Common myeloid progenitor, CD34-positive (primary cell): ENCODE measurements around the gene IL1R2.
"Not testable (repeated sequence)": the region's sequence is repeated elsewhere in the genome, so short reads cannot be mapped to it uniquely, and the experiment has no call there.

Source experiments
- CTCF ChIA-PET: fragments of 350-600 bp; sonication (Branson Sonifier 250); formaldehyde crosslinking; loops from one replicate; lab custom pipeline; 2021; ENCODE audit warnings: antibody characterized with exemption; lab: Charles Lee
- POLR2A ChIA-PET: fragments of 350-600 bp; sonication (Branson Sonifier 250); formaldehyde crosslinking; loops from one replicate; lab custom pipeline; 2021; ENCODE audit warnings: antibody characterized with exemption; lab: Charles Lee
- DNase-seq, 3 donors: peaks; one replicate each; pipeline versions ENCODE4 v3.0.0 to v3.0.0-alpha.2; 2013
- H3K27ac ChIP-seq, 2 experiments: 1 replicate in 1 of 2; 2 replicates in 1 of 2; pipeline ENCODE4 v1.7.0; 2013; ENCODE audit warnings: inconsistent platforms in 2 of 2, low read length in 2 of 2, mild to moderate bottlenecking in 2 of 2, low read depth in 1 of 2, moderate library complexity in 1 of 2; ENCODE audit not compliant: severe bottlenecking in 2 of 2, insufficient read depth in 1 of 2, poor library complexity in 1 of 2
- H3K27me3 ChIP-seq, 5 experiments: replicated peaks in 2 of 5; 1 replicate in 3 of 5; 2 replicates in 2 of 5; pipeline versions ENCODE4 v1.6.1 to v1.7.0; 2013; ENCODE audit warnings: low read length in 4 of 5, mild to moderate bottlenecking in 2 of 5, moderate library complexity in 2 of 5, inconsistent platforms in 1 of 5; ENCODE audit not compliant: insufficient read depth in 5 of 5, control insufficient read depth in 4 of 5
- H3K36me3 ChIP-seq, 4 experiments: 1 replicate in 2 of 4; 2 replicates in 2 of 4; pipeline versions ENCODE4 v1.6.1 to v1.7.0; 2013; ENCODE audit warnings: low read length in 3 of 4, control low read depth in 1 of 4, mild to moderate bottlenecking in 1 of 4; ENCODE audit not compliant: control insufficient read depth in 4 of 4, insufficient read depth in 4 of 4
- H3K4me1 ChIP-seq, 4 experiments: 1 replicate in 3 of 4; 2 replicates in 1 of 4; pipeline versions ENCODE4 v1.6.1 to v1.7.1; 2013; ENCODE audit warnings: low read length in 3 of 4, mild to moderate bottlenecking in 3 of 4, control low read depth in 1 of 4, inconsistent platforms in 1 of 4, moderate library complexity in 1 of 4; ENCODE audit not compliant: control insufficient read depth in 4 of 4, insufficient read depth in 4 of 4; ENCODE audit errors: control extremely low read depth in 1 of 4
- H3K4me3 ChIP-seq, 7 experiments: 1 replicate in 4 of 7; 2 replicates in 3 of 7; pipeline versions ENCODE4 v1.5.1 to v1.7.0; 2013; ENCODE audit warnings: mild to moderate bottlenecking in 7 of 7, low read length in 6 of 7, moderate library complexity in 6 of 7, inconsistent platforms in 2 of 7, low read depth in 2 of 7, control low read depth in 1 of 7; ENCODE audit not compliant: insufficient read depth in 4 of 7, control insufficient read depth in 1 of 7; ENCODE audit errors: extremely low read depth in 1 of 7
- H3K9me3 ChIP-seq, 5 experiments: 1 replicate in 4 of 5; 2 replicates in 1 of 5; pipeline versions ENCODE4 v1.6.1 to v1.7.1; 2013; ENCODE audit warnings: low read length in 4 of 5, mild to moderate bottlenecking in 2 of 5, inconsistent platforms in 1 of 5, low read depth in 1 of 5, moderate library complexity in 1 of 5; ENCODE audit not compliant: control insufficient read depth in 4 of 5, insufficient read depth in 2 of 5; ENCODE audit errors: control extremely low read depth in 1 of 5
- WGBS: methylation state at CpG from one replicate; pipeline ENCODE4 v1.1.5; 2013; ENCODE audit not compliant: insufficient coverage; 5-methylcytosine and 5-hydroxymethylcytosine counted together

Gene IL1R2

GRCh38 chr2:102002228-102002627 lies 10.5 kb downstream of the IL1R2 start:
- Histone ChIP-seq H3K27me3 (no peaks in the 10 kb centered on the region), H3K4me1 (peaks cover 0 to 3% (median 1%) of the 10 kb centered on the region in 4 experiments), H3K27ac (no peak overlapping the region), H3K4me3 (no peak overlapping the region), H3K36me3 (no peaks in the 10 kb centered on the region), H3K9me3 (no peaks in the 10 kb centered on the region)
- ChIA-PET CTCF (no interaction called here), POLR2A (no interaction called here)
- DNase-seq, result no peak
- 92% methylated on average over 2 of the region's 3 CpGs for WGBS

- CTCF ChIA-PET, H3K4me3 ChIP-seq, H3K27me3 ChIP-seq, H3K4me1 ChIP-seq, H3K9me3 ChIP-seq, H3K36me3 ChIP-seq, DNase-seq, H3K27ac ChIP-seq, POLR2A ChIA-PET: not testable (repeated sequence)
- WGBS, result 100% methylated on average over 1 of the region's 3 CpGs
These were observed 11.1 kb downstream of the IL1R2 start for GRCh38 chr2:102002909-102003308.

GRCh38 chr2:102003696-102004095 lies 11.9 kb downstream of the IL1R2 start:
- ChIA-PET POLR2A (no interaction called here), CTCF (interaction anchor here (1.3 to 6.0 kb wide), 4 partner anchors 10 to 237 kb away, joined by 3 to 66 read pairs (median 4); no protein-coding TSS in a partner anchor)
- Histone ChIP-seq H3K9me3 (no peaks in the 10 kb centered on the region), H3K36me3 (no peaks in the 10 kb centered on the region), H3K4me3 (no peak overlapping the region), H3K27me3 (no peaks in the 10 kb centered on the region), H3K27ac (no peak overlapping the region), H3K4me1 (peaks cover 0 to 3% (median 1%) of the 10 kb centered on the region in 4 experiments)
- no peak for DNase-seq
- 100% methylated on average over 2 of the region's 3 CpGs for WGBS

GRCh38 chr2:102004581-102004980 lies 12.8 kb downstream of the IL1R2 start:
- ChIA-PET POLR2A (no interaction called here), CTCF (interaction anchor here (0.6 to 6.0 kb wide), 5 partner anchors 10 to 992 kb away, joined by 3 to 66 read pairs (median 4); no protein-coding TSS in a partner anchor)
- H3K4me3 ChIP-seq, result no peak overlapping the region
- DNase-seq, result peak in 1 of 3 donors; percentile 22
- no peaks in the 10 kb centered on the region for H3K9me3 ChIP-seq
- no peak overlapping the region for H3K27ac ChIP-seq
- peaks cover 0 to 3% (median 1%) of the 10 kb centered on the region in 4 experiments for H3K4me1 ChIP-seq
- no CpG with 5 or more reads among the region's 2 CpGs for WGBS
- no peaks in the 10 kb centered on the region for H3K36me3 ChIP-seq
- H3K27me3 ChIP-seq, result no peaks in the 10 kb centered on the region

GRCh38 chr2:102005449-102005848 lies 13.7 kb downstream of the IL1R2 start:
- no peak overlapping the region for H3K27ac ChIP-seq
- peaks cover 0 to 10% (median 4%) of the 10 kb centered on the region in 4 experiments for H3K4me1 ChIP-seq
- POLR2A ChIA-PET, result no interaction called here
- no peak overlapping the region for H3K4me3 ChIP-seq
- H3K27me3 ChIP-seq, result no peaks in the 10 kb centered on the region
- no peaks in the 10 kb centered on the region for H3K36me3 ChIP-seq
- DNase-seq, result no peak
- H3K9me3 ChIP-seq, result no peaks in the 10 kb centered on the region
- WGBS, result 80% methylated on average over 1 of the region's 4 CpGs
- CTCF ChIA-PET, result interaction anchor here (0.7 to 6.0 kb wide), 16 partner anchors 10 to 698 kb away, joined by 3 to 66 read pairs (median 4); partner anchors contain the start of gene IL1R1

- Histone ChIP-seq H3K36me3 (no peaks in the 10 kb centered on the region), H3K4me3 (no peak overlapping the region), H3K27me3 (no peaks in the 10 kb centered on the region), H3K9me3 (no peaks in the 10 kb centered on the region), H3K4me1 (peaks cover 0 to 17% (median 10%) of the 10 kb centered on the region in 4 experiments), H3K27ac (no peak overlapping the region)
- CTCF ChIA-PET, result interaction anchor here (0.7 to 6.0 kb wide), 24 partner anchors 8 to 697 kb away, joined by 3 to 66 read pairs (median 3); partner anchors contain the start of gene IL1R1
- POLR2A ChIA-PET, result no interaction called here
- 53% methylated on average over 13 of the region's 15 CpGs for WGBS
- peak; percentile 68 to 84 (median 76) for DNase-seq
These were observed 14.5 kb downstream of the IL1R2 start for GRCh38 chr2:102005989-102006885.

GRCh38 chr2:102006886-102007278 lies 15.1 kb downstream of the IL1R2 start:
- ChIA-PET CTCF (interaction anchor here (0.8 to 6.0 kb wide), 11 partner anchors 10 to 696 kb away, joined by 3 to 66 read pairs (median 4); no protein-coding TSS in a partner anchor), POLR2A (no interaction called here)
- Histone ChIP-seq H3K36me3 (no peaks in the 10 kb centered on the region), H3K27me3 (no peaks in the 10 kb centered on the region), H3K4me3 (no peak overlapping the region), H3K9me3 (no peaks in the 10 kb centered on the region), H3K4me1 (peaks cover 0 to 18% (median 12%) of the 10 kb centered on the region in 4 experiments), H3K27ac (no peak overlapping the region)
- DNase-seq, result no peak
- 94% methylated on average over 11 of the region's 11 CpGs for WGBS
